Measurements from ENCODE around the gene PSME3. TPM values are rescaled to one million over a fixed set of nuclear protein-coding genes. Genes with fewer than 3 reads are reported as not detected.

Gene PSME3
- total and polyA plus RNA-seq, 9 of the 15 experiments (the other 6 are each of a cell fraction or from before 2014, with no cell fraction given) = 31.2 to 275 (median 141) TPM

DNA sequence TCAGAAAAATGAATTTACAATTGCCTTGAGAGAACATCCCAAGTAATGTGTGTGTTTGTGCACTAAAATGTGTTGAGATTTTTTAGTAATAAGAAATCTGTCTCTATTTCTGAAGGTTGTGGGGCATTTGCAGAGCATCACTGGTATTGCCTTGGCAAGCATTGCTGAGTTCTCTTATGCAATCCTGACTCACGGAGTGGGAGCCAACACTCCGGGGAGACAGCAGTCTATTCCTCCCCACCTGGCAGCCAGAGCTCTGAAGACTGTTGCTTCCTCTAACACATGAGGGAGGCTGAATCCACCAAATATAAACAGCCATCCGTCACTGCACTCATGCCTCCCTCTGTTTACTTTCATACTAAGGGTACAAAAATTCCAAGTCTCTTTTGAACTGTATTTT is 23.9 kb upstream of the PSME3 start:
- H3K27me3 ChIP-seq (ENCODE audit: control insufficient read depth in 2 of 2, insufficient read depth in 2 of 2, low read length in 2 of 2) = no peaks in the 10 kb centered on the region
- H3K79me2 ChIP-seq (ENCODE audit: control insufficient read depth, insufficient read depth, low read length) = no peaks in the 10 kb centered on the region
- no peak for ATAC-seq
- BruUV-seq (replicated peaks) = no TSS peak
- H3K27ac ChIP-seq (ENCODE audit: extremely low read depth, low read depth, low read length) = no peak overlapping the region
- no peak for DNase-seq (ENCODE audit: extremely low read depth in 1 of 4, low spot score in 3 of 4)
- H3K36me3 ChIP-seq (ENCODE audit: control insufficient read depth, insufficient read depth, low read length) = peaks cover 37% of the 10 kb centered on the region
- no peaks in the 10 kb centered on the region for H3K9me1 ChIP-seq (ENCODE audit: control insufficient read depth, insufficient read depth, low read length)
- TF ChIP-seq, protein P1, sequence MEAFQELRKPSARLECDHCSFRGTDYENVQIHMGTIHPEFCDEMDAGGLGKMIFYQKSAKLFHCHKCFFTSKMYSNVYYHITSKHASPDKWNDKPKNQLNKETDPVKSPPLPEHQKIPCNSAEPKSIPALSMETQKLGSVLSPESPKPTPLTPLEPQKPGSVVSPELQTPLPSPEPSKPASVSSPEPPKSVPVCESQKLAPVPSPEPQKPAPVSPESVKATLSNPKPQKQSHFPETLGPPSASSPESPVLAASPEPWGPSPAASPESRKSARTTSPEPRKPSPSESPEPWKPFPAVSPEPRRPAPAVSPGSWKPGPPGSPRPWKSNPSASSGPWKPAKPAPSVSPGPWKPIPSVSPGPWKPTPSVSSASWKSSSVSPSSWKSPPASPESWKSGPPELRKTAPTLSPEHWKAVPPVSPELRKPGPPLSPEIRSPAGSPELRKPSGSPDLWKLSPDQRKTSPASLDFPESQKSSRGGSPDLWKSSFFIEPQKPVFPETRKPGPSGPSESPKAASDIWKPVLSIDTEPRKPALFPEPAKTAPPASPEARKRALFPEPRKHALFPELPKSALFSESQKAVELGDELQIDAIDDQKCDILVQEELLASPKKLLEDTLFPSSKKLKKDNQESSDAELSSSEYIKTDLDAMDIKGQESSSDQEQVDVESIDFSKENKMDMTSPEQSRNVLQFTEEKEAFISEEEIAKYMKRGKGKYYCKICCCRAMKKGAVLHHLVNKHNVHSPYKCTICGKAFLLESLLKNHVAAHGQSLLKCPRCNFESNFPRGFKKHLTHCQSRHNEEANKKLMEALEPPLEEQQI (IDR thresholded peaks at IDR 0.05) = no peak
- TF ChIP-seq KLF1 (tag; IDR thresholded peaks at IDR 0.05) (no peak), PRMT5 (CRISPR knock-in tag; IDR thresholded peaks at IDR 0.05) (no peak), CBX1 (IDR thresholded peaks at IDR 0.05; ENCODE audit: low read depth) (no peak), SMARCC2 (IDR thresholded peaks at IDR 0.05; ENCODE audit: low read depth) (no peak), ZNF12 (CRISPR knock-in tag; IDR thresholded peaks at IDR 0.05) (no peak), GTF2E2 (tag; IDR thresholded peaks at IDR 0.05) (no peak), CBX3 (IDR thresholded peaks at IDR 0.05; ENCODE audit: borderline replicate concordance in 1 of 2, low read length in 2 of 2) (no peak), BACH1 (tag; IDR thresholded peaks at IDR 0.05) (no peak), TCFL5 (CRISPR knock-in tag; conservative IDR thresholded peaks at IDR 0.05) (no peak), POLR2H (tag; IDR thresholded peaks at IDR 0.05; ENCODE audit: low read depth) (no peak)
- TF ChIP-seq, protein P2, sequence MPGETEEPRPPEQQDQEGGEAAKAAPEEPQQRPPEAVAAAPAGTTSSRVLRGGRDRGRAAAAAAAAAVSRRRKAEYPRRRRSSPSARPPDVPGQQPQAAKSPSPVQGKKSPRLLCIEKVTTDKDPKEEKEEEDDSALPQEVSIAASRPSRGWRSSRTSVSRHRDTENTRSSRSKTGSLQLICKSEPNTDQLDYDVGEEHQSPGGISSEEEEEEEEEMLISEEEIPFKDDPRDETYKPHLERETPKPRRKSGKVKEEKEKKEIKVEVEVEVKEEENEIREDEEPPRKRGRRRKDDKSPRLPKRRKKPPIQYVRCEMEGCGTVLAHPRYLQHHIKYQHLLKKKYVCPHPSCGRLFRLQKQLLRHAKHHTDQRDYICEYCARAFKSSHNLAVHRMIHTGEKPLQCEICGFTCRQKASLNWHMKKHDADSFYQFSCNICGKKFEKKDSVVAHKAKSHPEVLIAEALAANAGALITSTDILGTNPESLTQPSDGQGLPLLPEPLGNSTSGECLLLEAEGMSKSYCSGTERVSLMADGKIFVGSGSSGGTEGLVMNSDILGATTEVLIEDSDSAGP (CRISPR knock-in tag; IDR thresholded peaks at IDR 0.05) = no peak
- TF ChIP-seq, protein P3, sequence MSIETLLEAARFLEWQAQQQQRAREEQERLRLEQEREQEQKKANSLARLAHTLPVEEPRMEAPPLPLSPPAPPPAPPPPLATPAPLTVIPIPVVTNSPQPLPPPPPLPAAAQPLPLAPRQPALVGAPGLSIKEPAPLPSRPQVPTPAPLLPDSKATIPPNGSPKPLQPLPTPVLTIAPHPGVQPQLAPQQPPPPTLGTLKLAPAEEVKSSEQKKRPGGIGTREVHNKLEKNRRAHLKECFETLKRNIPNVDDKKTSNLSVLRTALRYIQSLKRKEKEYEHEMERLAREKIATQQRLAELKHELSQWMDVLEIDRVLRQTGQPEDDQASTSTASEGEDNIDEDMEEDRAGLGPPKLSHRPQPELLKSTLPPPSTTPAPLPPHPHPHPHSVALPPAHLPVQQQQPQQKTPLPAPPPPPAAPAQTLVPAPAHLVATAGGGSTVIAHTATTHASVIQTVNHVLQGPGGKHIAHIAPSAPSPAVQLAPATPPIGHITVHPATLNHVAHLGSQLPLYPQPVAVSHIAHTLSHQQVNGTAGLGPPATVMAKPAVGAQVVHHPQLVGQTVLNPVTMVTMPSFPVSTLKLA (conservative IDR thresholded peaks at IDR 0.05) = no peak
- WGBS (ENCODE audit: insufficient coverage, low coverage, missing lambda C conversion rate) = 71% methylated on average over 3 of the region's 3 CpGs
- H4K20me1 ChIP-seq (replicated peaks; ENCODE audit: control insufficient read depth, insufficient read depth, low read length) = no peaks in the 10 kb centered on the region
- ChIA-PET CTCF (ENCODE audit: low intra/inter-chr PET ratio) (interaction anchor here (0.6 kb wide), 1 partner anchor 496 kb away, joined by 3 read pairs; no protein-coding TSS in a partner anchor), POLR2A (interaction anchor here (0.9 kb wide), 1 partner anchor 136 kb away, joined by 3 read pairs; no protein-coding TSS in a partner anchor)
- no peak overlapping the region for H2AFZ ChIP-seq (ENCODE audit: low read depth, low read length)
- in situ Hi-C loops (cut with MboI) (no loop called here), intact Hi-C loops (cut with micrococcal nuclease) (no loop called here)
- no peak overlapping the region for H3K4me2 ChIP-seq (ENCODE audit: insufficient read depth, low read length)
- H3K9ac ChIP-seq (ENCODE audit: insufficient read depth in 1 of 2, low read depth in 2 of 2, low read length in 2 of 2) = no peak overlapping the region
- no peaks in the 10 kb centered on the region for H3K9me3 ChIP-seq (replicated peaks; ENCODE audit: control insufficient read depth, insufficient read depth, low read depth, low read length)
- no peak overlapping the region for H3K4me3 ChIP-seq
- no peak for FAIRE-seq
- H3K4me1 ChIP-seq (replicated peaks in 1 of 2; ENCODE audit: control insufficient read depth in 2 of 2, insufficient read depth in 2 of 2, low read length in 2 of 2) = no peaks in the 10 kb centered on the region

Data from K562 (cell line).